Measurements from ENCODE around the gene CAP2. TPM values are rescaled to one million over a fixed set of nuclear protein-coding genes. Genes with fewer than 3 reads are reported as not detected.
"Not testable (repeated sequence)": the region's sequence is repeated elsewhere in the genome, so short reads cannot be mapped to it uniquely, and the experiment has no call there.

Gene CAP2
- total RNA-seq, 1 experiment from 2014 or later = 11.5 TPM

GRCh38 chr6:17413313-17413750 is 19.9 kb downstream of the CAP2 start:
- no peak overlapping the region for H3K27ac Mint-ChIP-seq
- no peaks in the 10 kb centered on the region for H3K27me3 Mint-ChIP-seq (ENCODE audit: low read depth)
- Histone ChIP-seq H3K23me2 (ENCODE audit: insufficient read length, low read depth, low read length, poor library complexity, severe bottlenecking) (no peaks in the 10 kb centered on the region), H4K91ac (ENCODE audit: insufficient read length, low read depth, low read length) (no peak overlapping the region), H2BK12ac (ENCODE audit: insufficient read length, low read depth, low read length) (no peak overlapping the region), H3K9me3 (ENCODE audit: control insufficient read depth, low read depth, low read length) (no peaks in the 10 kb centered on the region), H3K4me1 (ENCODE audit: insufficient read depth, low read length) (peaks cover 4% of the 10 kb centered on the region; the same call in 1 of the 2 replicates), H3K79me2 (ENCODE audit: insufficient read depth, low read length) (no peaks in the 10 kb centered on the region; the same call in 1 of the 2 replicates), H2BK20ac (ENCODE audit: low read depth, low read length, poor library complexity, severe bottlenecking) (no peak overlapping the region), H2BK15ac (ENCODE audit: low read depth, low read length) (no peak overlapping the region), H2AK5ac (ENCODE audit: insufficient read length, low read length) (no peak overlapping the region), H3K56ac (ENCODE audit: insufficient read length, low read depth, low read length) (no peak overlapping the region), H3K9ac (ENCODE audit: extremely low read depth, insufficient read length, low read length) (no peak overlapping the region), H3K14ac (ENCODE audit: insufficient read depth, low read length) (no peak overlapping the region), H3K27me3 (ENCODE audit: insufficient read depth, low read length) (no peaks in the 10 kb centered on the region), H2AFZ (ENCODE audit: low read length) (no peak overlapping the region), H3K4ac (ENCODE audit: low read depth, low read length) (no peak overlapping the region), H3T11ph (ENCODE audit: low read length) (no peak overlapping the region), H3K79me1 (ENCODE audit: insufficient read depth, low read depth, low read length, poor library complexity, severe bottlenecking) (no peaks in the 10 kb centered on the region), H2BK120ac (ENCODE audit: low read depth, low read length, poor library complexity, severe bottlenecking) (no peak overlapping the region), H4K20me1 (ENCODE audit: control insufficient read depth, insufficient read depth, insufficient read length) (no peaks in the 10 kb centered on the region), H3K4me2 (ENCODE audit: insufficient read depth, insufficient read length, low read length) (no peak overlapping the region), H4K5ac (ENCODE audit: insufficient read length, low read depth, low read length) (no peak overlapping the region), H3K27ac (ENCODE audit: insufficient read length, low read depth, low read length) (no peak overlapping the region), H2BK5ac (ENCODE audit: insufficient read length, low read length) (no peak overlapping the region), H4K8ac (replicated peaks; ENCODE audit: insufficient read length, low read depth, low read length) (no peak overlapping the region), H3K18ac (ENCODE audit: insufficient read length, low read depth, low read length) (no peak overlapping the region), H3K23ac (ENCODE audit: insufficient read length, low read depth, low read length) (no peak overlapping the region)
- TF ChIP-seq, protein P1, sequence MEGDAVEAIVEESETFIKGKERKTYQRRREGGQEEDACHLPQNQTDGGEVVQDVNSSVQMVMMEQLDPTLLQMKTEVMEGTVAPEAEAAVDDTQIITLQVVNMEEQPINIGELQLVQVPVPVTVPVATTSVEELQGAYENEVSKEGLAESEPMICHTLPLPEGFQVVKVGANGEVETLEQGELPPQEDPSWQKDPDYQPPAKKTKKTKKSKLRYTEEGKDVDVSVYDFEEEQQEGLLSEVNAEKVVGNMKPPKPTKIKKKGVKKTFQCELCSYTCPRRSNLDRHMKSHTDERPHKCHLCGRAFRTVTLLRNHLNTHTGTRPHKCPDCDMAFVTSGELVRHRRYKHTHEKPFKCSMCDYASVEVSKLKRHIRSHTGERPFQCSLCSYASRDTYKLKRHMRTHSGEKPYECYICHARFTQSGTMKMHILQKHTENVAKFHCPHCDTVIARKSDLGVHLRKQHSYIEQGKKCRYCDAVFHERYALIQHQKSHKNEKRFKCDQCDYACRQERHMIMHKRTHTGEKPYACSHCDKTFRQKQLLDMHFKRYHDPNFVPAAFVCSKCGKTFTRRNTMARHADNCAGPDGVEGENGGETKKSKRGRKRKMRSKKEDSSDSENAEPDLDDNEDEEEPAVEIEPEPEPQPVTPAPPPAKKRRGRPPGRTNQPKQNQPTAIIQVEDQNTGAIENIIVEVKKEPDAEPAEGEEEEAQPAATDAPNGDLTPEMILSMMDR (conservative IDR thresholded peaks at IDR 0.05) = no peak
- peaks cover 16% of the 10 kb centered on the region in 2 experiments for H3K9me3 Mint-ChIP-seq
- H3K4me3 Mint-ChIP-seq = no peak overlapping the region
- DNase-seq = no peak
- H3K4me1 Mint-ChIP-seq = peaks cover 30% of the 10 kb centered on the region in 2 experiments
- H3K36me3 Mint-ChIP-seq (ENCODE audit: insufficient read depth in 1 of 3, low read depth in 3 of 3) = peaks cover 11 to 19% (median 15%) of the 10 kb centered on the region in 3 experiments
- WGBS (ENCODE audit: extremely low coverage, insufficient read length, low lambda C conversion rate) = no CpG with 5 or more reads among the region's 5 CpGs

DNA sequence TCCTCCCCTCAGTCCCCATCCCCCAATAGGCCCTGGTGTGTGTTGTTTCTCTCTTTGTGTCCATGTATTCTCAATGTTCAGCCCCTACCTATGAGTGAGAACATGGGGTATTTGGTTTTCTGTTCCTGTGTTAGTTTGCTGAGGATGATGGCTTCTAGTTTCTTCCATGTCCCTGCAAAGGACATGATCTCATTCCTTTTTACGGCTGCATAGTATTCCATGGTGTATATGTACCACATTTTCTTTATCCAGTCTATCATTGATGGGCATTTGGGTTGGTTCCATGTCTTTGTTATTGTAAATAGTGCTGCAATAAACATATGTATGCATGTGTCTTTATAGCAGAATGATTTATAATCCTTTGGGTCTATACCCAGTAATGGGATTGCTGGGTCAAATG is 21.0 kb downstream of the CAP2 start:
- not testable (repeated sequence) for H4K8ac ChIP-seq (replicated peaks; ENCODE audit: insufficient read length, low read depth, low read length); DNase-seq; H2BK12ac ChIP-seq (ENCODE audit: insufficient read length, low read depth, low read length); H3K4me3 Mint-ChIP-seq; H3K4me2 ChIP-seq (ENCODE audit: insufficient read depth, insufficient read length, low read length); H3K23me2 ChIP-seq (ENCODE audit: insufficient read length, low read depth, low read length, poor library complexity, severe bottlenecking); H2BK5ac ChIP-seq (ENCODE audit: insufficient read length, low read length); H3T11ph ChIP-seq (ENCODE audit: low read length); H3K18ac ChIP-seq (ENCODE audit: insufficient read length, low read depth, low read length); H4K91ac ChIP-seq (ENCODE audit: insufficient read length, low read depth, low read length); H3K56ac ChIP-seq (ENCODE audit: insufficient read length, low read depth, low read length); H3K14ac ChIP-seq (ENCODE audit: insufficient read depth, low read length); H3K27me3 Mint-ChIP-seq (ENCODE audit: low read depth); H3K4ac ChIP-seq (ENCODE audit: low read depth, low read length); H3K79me2 ChIP-seq (ENCODE audit: insufficient read depth, low read length); H2AK5ac ChIP-seq (ENCODE audit: insufficient read length, low read length); H3K27me3 ChIP-seq (ENCODE audit: insufficient read depth, low read length); H3K4me1 ChIP-seq (ENCODE audit: insufficient read depth, low read length); H2BK20ac ChIP-seq (ENCODE audit: low read depth, low read length, poor library complexity, severe bottlenecking); H3K9ac ChIP-seq (ENCODE audit: extremely low read depth, insufficient read length, low read length); H3K9me3 ChIP-seq (ENCODE audit: control insufficient read depth, low read depth, low read length); H3K27ac ChIP-seq (ENCODE audit: insufficient read length, low read depth, low read length); H3K27ac Mint-ChIP-seq; H4K5ac ChIP-seq (ENCODE audit: insufficient read length, low read depth, low read length); H2AFZ ChIP-seq (ENCODE audit: low read length); H3K23ac ChIP-seq (ENCODE audit: insufficient read length, low read depth, low read length); H4K20me1 ChIP-seq (ENCODE audit: control insufficient read depth, insufficient read depth, insufficient read length); H2BK15ac ChIP-seq (ENCODE audit: low read depth, low read length); H2BK120ac ChIP-seq (ENCODE audit: low read depth, low read length, poor library complexity, severe bottlenecking); H3K79me1 ChIP-seq (ENCODE audit: insufficient read depth, low read depth, low read length, poor library complexity, severe bottlenecking)
- peaks cover 11 to 19% (median 15%) of the 10 kb centered on the region in 3 experiments for H3K36me3 Mint-ChIP-seq (ENCODE audit: insufficient read depth in 1 of 3, low read depth in 3 of 3)
- WGBS (ENCODE audit: extremely low coverage, insufficient read length, low lambda C conversion rate) = no CpG with 5 or more reads among the region's 1 CpG
- peaks cover 16% of the 10 kb centered on the region in 2 experiments for H3K9me3 Mint-ChIP-seq
- H3K4me1 Mint-ChIP-seq = peaks cover 35 to 39% of the 10 kb centered on the region in 2 experiments
